ENCODE results near the gene NOS1. TPM values are rescaled to one million over a fixed set of nuclear protein-coding genes. Genes with fewer than 3 reads are reported as not detected.
A peak's percentile ranks its signal among the peaks of the same experiment; 100 is the strongest.

The NOS1 gene
- total RNA-seq, 1 experiment from 2014 or later = 2.3 TPM

DNA sequence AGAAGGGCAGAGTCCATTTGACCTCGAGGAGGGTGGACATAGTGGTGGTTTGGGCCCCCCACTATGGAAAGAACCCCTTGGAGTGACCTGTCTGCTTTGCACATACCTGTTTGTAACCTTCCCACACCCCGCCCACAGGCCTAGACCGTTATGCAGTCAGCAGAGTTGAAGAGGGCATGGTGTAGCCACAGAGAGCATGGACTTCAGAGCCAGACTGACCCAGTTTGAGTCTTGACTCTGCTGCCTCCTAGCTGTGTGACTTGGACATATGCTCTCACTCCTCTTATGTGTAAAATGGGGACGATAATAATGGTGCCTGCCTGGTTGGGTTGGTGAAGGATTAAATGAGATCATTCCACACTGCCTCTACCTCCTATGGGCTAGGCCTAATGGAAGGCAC is 40.9 kb upstream of the NOS1 start:
- Histone ChIP-seq H3K18ac (ENCODE audit: insufficient read length, low read depth, low read length) (no peak overlapping the region), H3K4me2 (ENCODE audit: insufficient read depth, insufficient read length, low read length) (no peak overlapping the region), H2BK20ac (ENCODE audit: low read depth, low read length, poor library complexity, severe bottlenecking) (no peak overlapping the region), H2BK15ac (ENCODE audit: low read depth, low read length) (no peak overlapping the region), H3K14ac (ENCODE audit: insufficient read depth, low read length) (no peak overlapping the region; the same call in 1 of the 2 replicates), H2BK120ac (ENCODE audit: low read depth, low read length, poor library complexity, severe bottlenecking) (no peak overlapping the region), H3K79me2 (ENCODE audit: insufficient read depth, low read length) (no peaks in the 10 kb centered on the region), H3K23ac (ENCODE audit: insufficient read length, low read depth, low read length) (no peak overlapping the region), H3K9ac (ENCODE audit: extremely low read depth, insufficient read length, low read length) (no peak overlapping the region), H2AK5ac (ENCODE audit: insufficient read length, low read length) (no peak overlapping the region), H3K23me2 (ENCODE audit: insufficient read length, low read depth, low read length, poor library complexity, severe bottlenecking) (no peaks in the 10 kb centered on the region), H2AFZ (ENCODE audit: low read length) (no peak overlapping the region), H3K4me1 (ENCODE audit: insufficient read depth, low read length) (no peaks in the 10 kb centered on the region), H3T11ph (ENCODE audit: low read length) (no peak overlapping the region), H4K20me1 (ENCODE audit: control insufficient read depth, insufficient read depth, insufficient read length) (no peaks in the 10 kb centered on the region), H2BK5ac (ENCODE audit: insufficient read length, low read length) (no peak overlapping the region), H4K5ac (ENCODE audit: insufficient read length, low read depth, low read length) (no peak overlapping the region), H3K27me3 (ENCODE audit: insufficient read depth, low read length) (no peaks in the 10 kb centered on the region), H2BK12ac (ENCODE audit: insufficient read length, low read depth, low read length) (no peak overlapping the region), H4K8ac (replicated peaks; ENCODE audit: insufficient read length, low read depth, low read length) (no peak overlapping the region), H3K79me1 (ENCODE audit: insufficient read depth, low read depth, low read length, poor library complexity, severe bottlenecking) (no peaks in the 10 kb centered on the region), H3K9me3 (ENCODE audit: control insufficient read depth, low read depth, low read length) (no peaks in the 10 kb centered on the region), H4K91ac (ENCODE audit: insufficient read length, low read depth, low read length) (no peak overlapping the region), H3K27ac (ENCODE audit: insufficient read length, low read depth, low read length) (no peak overlapping the region), H3K4ac (ENCODE audit: low read depth, low read length) (no peak overlapping the region), H3K56ac (ENCODE audit: insufficient read length, low read depth, low read length) (no peak overlapping the region)
- Mint-ChIP-seq H3K4me1 (peaks cover 0 to 1% of the 10 kb centered on the region in 2 experiments; a peak in 3 of 4 replicates), H3K4me3 (no peak overlapping the region), H3K9me3 (peaks cover 0 to 3% of the 10 kb centered on the region in 2 experiments; a peak in 3 of 5 replicates), H3K27me3 (ENCODE audit: low read depth) (peaks cover 22% of the 10 kb centered on the region), H3K36me3 (ENCODE audit: insufficient read depth in 1 of 3, low read depth in 3 of 3) (no peaks in the 10 kb centered on the region), H3K27ac (no peak overlapping the region)
- peak; percentile 58 for DNase-seq
- WGBS (ENCODE audit: extremely low coverage, insufficient read length, low lambda C conversion rate) = no CpG with 5 or more reads among the region's 4 CpGs
- TF ChIP-seq, protein P1, sequence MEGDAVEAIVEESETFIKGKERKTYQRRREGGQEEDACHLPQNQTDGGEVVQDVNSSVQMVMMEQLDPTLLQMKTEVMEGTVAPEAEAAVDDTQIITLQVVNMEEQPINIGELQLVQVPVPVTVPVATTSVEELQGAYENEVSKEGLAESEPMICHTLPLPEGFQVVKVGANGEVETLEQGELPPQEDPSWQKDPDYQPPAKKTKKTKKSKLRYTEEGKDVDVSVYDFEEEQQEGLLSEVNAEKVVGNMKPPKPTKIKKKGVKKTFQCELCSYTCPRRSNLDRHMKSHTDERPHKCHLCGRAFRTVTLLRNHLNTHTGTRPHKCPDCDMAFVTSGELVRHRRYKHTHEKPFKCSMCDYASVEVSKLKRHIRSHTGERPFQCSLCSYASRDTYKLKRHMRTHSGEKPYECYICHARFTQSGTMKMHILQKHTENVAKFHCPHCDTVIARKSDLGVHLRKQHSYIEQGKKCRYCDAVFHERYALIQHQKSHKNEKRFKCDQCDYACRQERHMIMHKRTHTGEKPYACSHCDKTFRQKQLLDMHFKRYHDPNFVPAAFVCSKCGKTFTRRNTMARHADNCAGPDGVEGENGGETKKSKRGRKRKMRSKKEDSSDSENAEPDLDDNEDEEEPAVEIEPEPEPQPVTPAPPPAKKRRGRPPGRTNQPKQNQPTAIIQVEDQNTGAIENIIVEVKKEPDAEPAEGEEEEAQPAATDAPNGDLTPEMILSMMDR (conservative IDR thresholded peaks at IDR 0.05) = peak; percentile 58
